Placental epithelial cell (primary cell): ENCODE measurements around the gene TENM4. TPM values are rescaled to one million over a fixed set of nuclear protein-coding genes. Genes with fewer than 3 reads are reported as not detected.

ENCODE experiments used
- small RNA-seq: library from RNA; depleted of rRNA; stranded (forward); fragments of <200 nt; gene quantifications from one replicate; pipeline ENCODE3, GENCODE V24; 2012
- total RNA-seq: library from RNA; depleted of rRNA; stranded (reverse); fragments of >200 nt; gene quantifications from 2 replicates; pipeline ENCODE4 v1.2.3, GENCODE V29; 2012

Gene TENM4
- total RNA-seq, result 1.2 and 6.8 TPM in 2 replicates

GRCh38 chr11:79440571-79441460, at the start of gene TENM4:
TENM4 (minus strand) TSS chr11:79441030; CDS start chr11:79069944, 371,086 bp downstream.

Small RNAs within 50 kb of the gene (small RNA-seq; reads per million reads assigned to genes)
- gene MIR5579 (0.17 reads per million), gene MIR708 (111 reads per million, percentile 98 among the genes with 10 or more reads in this experiment)
